Skin epidermis (tissue), 12 donors: ENCODE measurements around the gene COL8A1.
"Not testable (repeated sequence)": the region's sequence is repeated elsewhere in the genome, so short reads cannot be mapped to it uniquely, and the experiment has no call there.

Experiments used
- H3K27ac ChIP-seq, 21 experiments: fragments of 200-600 bp; sonication (generic) in 11 of 21; one replicate each; pipeline ENCODE4 v1.5.0; 2020; ENCODE audit warnings: mild to moderate bottlenecking in 3 of 21, inconsistent platforms in 2 of 21, moderate library complexity in 2 of 21
- H3K4me3 ChIP-seq, 7 experiments: fragments of 200-600 bp; sonication (generic) in 2 of 7; one replicate each; pipeline ENCODE4 v1.5.0; 2020; ENCODE audit warnings: inconsistent platforms in 2 of 7, mild to moderate bottlenecking in 2 of 7, moderate library complexity in 1 of 7

Gene COL8A1

GRCh38 chr3:99700631-99701268, 62.4 kb downstream of the COL8A1 start:
- Histone ChIP-seq H3K4me3 (no peak overlapping the region), H3K27ac (peak overlapping the region in 6 of 21 experiments; percentile 28 to 72 (median 41))

- H3K4me3 ChIP-seq = no peak overlapping the region
- no peak overlapping the region for H3K27ac ChIP-seq
Observed at GRCh38 chr3:99702953-99703943, 64.9 kb downstream of the COL8A1 start.

GRCh38 chr3:99704417-99704816, 66.0 kb downstream of the COL8A1 start:
- no peak overlapping the region for H3K27ac ChIP-seq

GRCh38 chr3:99706410-99706809, 68.0 kb downstream of the COL8A1 start:
- no peak overlapping the region for H3K4me3 ChIP-seq
- H3K27ac ChIP-seq = no peak overlapping the region

More at GRCh38 chr3:99704417-99704816, 66.0 kb downstream of the COL8A1 start:
- no peak overlapping the region for H3K4me3 ChIP-seq

GRCh38 chr3:99708207-99708745, 69.9 kb downstream of the COL8A1 start:
- H3K27ac ChIP-seq = peak overlapping the region in 1 of 21 experiments; percentile 73
- no peak overlapping the region for H3K4me3 ChIP-seq

GRCh38 chr3:99709686-99710085, 71.3 kb downstream of the COL8A1 start:
- H3K4me3 ChIP-seq = no peak overlapping the region
- H3K27ac ChIP-seq = no peak overlapping the region

- Histone ChIP-seq H3K27ac (no peak overlapping the region), H3K4me3 (no peak overlapping the region)
Observed at GRCh38 chr3:99710094-99710493, 71.7 kb downstream of the COL8A1 start.

GRCh38 chr3:99711351-99711750, 73.0 kb downstream of the COL8A1 start:
- H3K27ac ChIP-seq = no peak overlapping the region
- H3K4me3 ChIP-seq = no peak overlapping the region

GRCh38 chr3:99712291-99712954, 74.0 kb downstream of the COL8A1 start:
- H3K27ac ChIP-seq = no peak overlapping the region
- no peak overlapping the region for H3K4me3 ChIP-seq

GRCh38 chr3:99713440-99713839, 75.0 kb downstream of the COL8A1 start:
- no peak overlapping the region for H3K27ac ChIP-seq
- no peak overlapping the region for H3K4me3 ChIP-seq

GRCh38 chr3:99714146-99714545, 75.8 kb downstream of the COL8A1 start:
- no peak overlapping the region for H3K4me3 ChIP-seq
- H3K27ac ChIP-seq = no peak overlapping the region

- Histone ChIP-seq H3K27ac (no peak overlapping the region), H3K4me3 (no peak overlapping the region)
Observed at GRCh38 chr3:99714575-99714974, 76.2 kb downstream of the COL8A1 start.

- Histone ChIP-seq H3K27ac (no peak overlapping the region), H3K4me3 (no peak overlapping the region)
Observed at GRCh38 chr3:99716463-99716995, 78.1 kb downstream of the COL8A1 start.

GRCh38 chr3:99720985-99721632, 82.7 kb downstream of the COL8A1 start:
- no peak overlapping the region for H3K4me3 ChIP-seq
- H3K27ac ChIP-seq = no peak overlapping the region

GRCh38 chr3:99721633-99722007, 83.2 kb downstream of the COL8A1 start:
- no peak overlapping the region for H3K27ac ChIP-seq
- no peak overlapping the region for H3K4me3 ChIP-seq

GRCh38 chr3:99724276-99724675, 85.9 kb downstream of the COL8A1 start:
- no peak overlapping the region for H3K27ac ChIP-seq
- H3K4me3 ChIP-seq = no peak overlapping the region

GRCh38 chr3:99730870-99731269, 92.5 kb downstream of the COL8A1 start:
- H3K27ac ChIP-seq = no peak overlapping the region
- no peak overlapping the region for H3K4me3 ChIP-seq

GRCh38 chr3:99731499-99731898, 93.1 kb downstream of the COL8A1 start:
- Histone ChIP-seq H3K27ac (no peak overlapping the region), H3K4me3 (no peak overlapping the region)

GRCh38 chr3:99740371-99740770, 102.0 kb downstream of the COL8A1 start:
- not testable (repeated sequence) for H3K4me3 ChIP-seq, H3K27ac ChIP-seq
